Nephron progenitor cell (in vitro differentiated cells): ENCODE results near the gene COX8A.

Experiments used
- DNase-seq: peaks from one replicate; pipeline ENCODE4 v3.0.0; 2021
- H3K27ac Mint-ChIP-seq: 2 replicates; pipeline ENCODE4 v1.8.0; 2021; ENCODE audit warnings: mild to moderate bottlenecking, moderate library complexity, mixed read lengths
- H3K27me3 Mint-ChIP-seq: 2 replicates; pipeline ENCODE4 v1.8.0; 2021; ENCODE audit warnings: mild to moderate bottlenecking, low read depth, mixed read lengths; ENCODE audit not compliant: poor library complexity
- H3K36me3 Mint-ChIP-seq: 2 replicates; pipeline ENCODE4 v1.8.0; 2021; ENCODE audit warnings: low read depth, mixed read lengths
- H3K4me1 Mint-ChIP-seq: 2 replicates; pipeline ENCODE4 v1.8.0; 2021; ENCODE audit warnings: mixed read lengths
- H3K4me3 Mint-ChIP-seq: 2 replicates; pipeline ENCODE4 v1.8.0; 2021; ENCODE audit warnings: mild to moderate bottlenecking, moderate library complexity, mixed read lengths
- H3K9me3 Mint-ChIP-seq: 2 replicates; pipeline ENCODE4 v1.8.0; 2021; ENCODE audit warnings: mild to moderate bottlenecking, moderate library complexity, mixed read lengths
- TF ChIP-seq, protein P1 (sequence below): fragments of 200-600 bp; sonication (generic); IDR thresholded peaks from 2 replicates; pipeline ENCODE4 v1.5.0; 2021; ENCODE audit warnings: antibody characterized with exemption

The COX8A gene

DNA sequence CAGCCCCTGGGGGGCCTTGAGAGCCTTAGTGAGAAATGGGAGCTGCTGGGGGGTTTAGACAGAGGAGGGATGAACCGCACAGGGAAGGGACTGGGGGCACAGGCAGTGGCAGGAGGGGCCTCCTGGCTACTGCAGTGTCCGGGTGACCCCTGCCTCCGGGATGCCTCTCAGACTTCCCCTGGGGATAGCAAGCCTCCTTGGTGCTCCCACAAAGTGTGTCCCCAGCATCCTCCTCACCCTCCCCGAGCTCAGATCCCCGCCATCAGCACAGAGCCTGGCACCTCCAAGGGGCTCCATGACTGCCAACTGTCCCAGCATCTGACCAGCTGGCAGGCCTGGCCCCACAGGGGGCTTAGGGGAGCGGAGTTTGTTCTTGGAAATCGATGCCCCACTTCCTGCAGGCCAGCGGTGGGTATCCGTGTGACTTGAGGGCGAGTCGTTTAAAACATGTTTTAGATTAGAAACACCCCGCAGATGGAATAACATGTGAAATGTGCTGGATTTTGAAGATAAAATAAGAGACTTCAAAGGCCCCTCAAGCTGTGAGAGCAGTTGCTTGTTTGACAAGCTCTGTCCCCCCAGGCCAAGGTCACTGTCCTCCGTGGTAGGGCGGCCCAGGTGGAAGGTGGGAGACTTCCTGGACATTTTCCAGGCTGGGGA lies 47.8 kb downstream of the COX8A start:
- DNase-seq = no peak
- no peak overlapping the region for H3K4me3 Mint-ChIP-seq
- H3K4me1 Mint-ChIP-seq = peaks cover 40% of the 10 kb centered on the region
- TF ChIP-seq, protein P1, sequence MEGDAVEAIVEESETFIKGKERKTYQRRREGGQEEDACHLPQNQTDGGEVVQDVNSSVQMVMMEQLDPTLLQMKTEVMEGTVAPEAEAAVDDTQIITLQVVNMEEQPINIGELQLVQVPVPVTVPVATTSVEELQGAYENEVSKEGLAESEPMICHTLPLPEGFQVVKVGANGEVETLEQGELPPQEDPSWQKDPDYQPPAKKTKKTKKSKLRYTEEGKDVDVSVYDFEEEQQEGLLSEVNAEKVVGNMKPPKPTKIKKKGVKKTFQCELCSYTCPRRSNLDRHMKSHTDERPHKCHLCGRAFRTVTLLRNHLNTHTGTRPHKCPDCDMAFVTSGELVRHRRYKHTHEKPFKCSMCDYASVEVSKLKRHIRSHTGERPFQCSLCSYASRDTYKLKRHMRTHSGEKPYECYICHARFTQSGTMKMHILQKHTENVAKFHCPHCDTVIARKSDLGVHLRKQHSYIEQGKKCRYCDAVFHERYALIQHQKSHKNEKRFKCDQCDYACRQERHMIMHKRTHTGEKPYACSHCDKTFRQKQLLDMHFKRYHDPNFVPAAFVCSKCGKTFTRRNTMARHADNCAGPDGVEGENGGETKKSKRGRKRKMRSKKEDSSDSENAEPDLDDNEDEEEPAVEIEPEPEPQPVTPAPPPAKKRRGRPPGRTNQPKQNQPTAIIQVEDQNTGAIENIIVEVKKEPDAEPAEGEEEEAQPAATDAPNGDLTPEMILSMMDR = no peak
- peaks cover 52% of the 10 kb centered on the region for H3K27me3 Mint-ChIP-seq
- no peaks in the 10 kb centered on the region for H3K36me3 Mint-ChIP-seq
- H3K27ac Mint-ChIP-seq = no peak overlapping the region
- no peaks in the 10 kb centered on the region for H3K9me3 Mint-ChIP-seq

DNA sequence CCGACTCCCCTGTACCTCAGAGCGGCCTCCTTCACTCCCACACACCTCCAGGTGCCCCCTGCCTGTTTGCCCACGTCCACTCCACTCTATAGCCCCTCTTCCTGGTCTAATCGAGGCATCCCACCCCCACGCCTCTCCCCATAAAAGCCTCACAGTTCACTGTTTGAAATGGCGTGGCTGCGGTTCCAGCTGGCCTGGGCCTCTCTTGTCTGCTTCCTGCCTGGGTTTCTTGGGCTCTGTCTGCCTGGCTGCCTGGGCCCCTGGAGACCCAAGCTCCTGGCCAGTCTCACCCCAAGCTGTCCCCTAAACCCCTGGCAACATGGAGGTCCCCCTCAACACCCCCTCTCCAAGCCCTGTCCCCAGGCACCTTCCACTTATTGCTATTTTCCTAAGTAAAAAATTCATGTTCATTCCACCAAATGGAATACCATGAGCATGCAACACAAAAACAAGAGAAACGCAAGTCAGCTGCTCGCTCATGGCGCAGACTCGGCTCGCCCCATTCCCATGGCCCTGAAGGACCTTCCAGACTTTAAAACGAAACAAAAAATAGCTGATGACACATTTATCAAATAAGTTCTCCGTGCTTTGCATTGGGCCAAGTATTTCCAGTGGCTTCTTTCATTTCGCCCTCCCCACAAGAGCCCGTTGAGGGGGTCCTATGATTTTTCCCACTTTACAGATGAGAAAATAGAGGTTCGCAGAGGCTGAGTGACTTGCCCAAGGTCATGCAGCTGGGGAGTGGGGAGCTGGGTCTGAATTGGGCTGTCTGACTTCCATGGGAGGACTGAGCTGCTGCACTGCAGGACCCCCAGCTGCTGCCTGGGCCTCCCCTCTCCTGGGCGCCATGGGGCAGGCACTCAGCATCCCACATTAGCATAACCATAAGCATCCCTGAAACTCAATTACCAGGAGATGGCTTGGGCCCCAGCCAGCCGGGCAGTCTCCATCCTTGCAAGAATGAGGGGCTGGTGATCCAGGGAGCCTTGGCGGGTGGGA lies 49.6 kb downstream of the COX8A start:
- H3K27me3 Mint-ChIP-seq = peaks cover 51% of the 10 kb centered on the region
- no peak overlapping the region for H3K27ac Mint-ChIP-seq
- H3K4me3 Mint-ChIP-seq = peak overlapping the region; percentile 23
- no peaks in the 10 kb centered on the region for H3K9me3 Mint-ChIP-seq
- H3K36me3 Mint-ChIP-seq = no peaks in the 10 kb centered on the region
- TF ChIP-seq, protein P1 = no peak
- H3K4me1 Mint-ChIP-seq = peaks cover 51% of the 10 kb centered on the region
- no peak for DNase-seq

DNA sequence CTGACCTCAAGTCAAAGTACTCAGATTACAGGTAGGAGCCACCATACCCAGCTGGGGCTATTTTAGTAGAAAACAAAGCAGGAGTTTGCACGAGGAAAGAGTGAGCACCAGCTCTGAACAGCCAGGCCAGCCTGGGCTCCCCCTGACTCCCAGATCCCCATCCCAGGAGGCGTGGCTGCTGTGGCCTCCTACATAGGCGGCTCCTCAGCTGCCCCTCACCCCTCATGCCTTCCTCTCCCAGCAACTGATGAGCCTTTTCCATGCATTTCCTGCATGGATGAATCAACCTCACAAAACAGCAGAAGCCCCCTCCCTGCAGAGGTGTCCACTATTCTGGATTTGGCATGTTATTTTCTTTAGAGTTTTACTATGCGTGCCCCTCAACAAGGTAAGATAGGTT lies 50.8 kb downstream of the COX8A start:
- Mint-ChIP-seq H3K4me3 (no peak overlapping the region), H3K4me1 (peaks cover 63% of the 10 kb centered on the region), H3K9me3 (no peaks in the 10 kb centered on the region), H3K27me3 (peaks cover 50% of the 10 kb centered on the region), H3K27ac (no peak overlapping the region), H3K36me3 (no peaks in the 10 kb centered on the region)
- DNase-seq = peak; percentile 41
- TF ChIP-seq, protein P1 = no peak
